HG02938 (cell line): ENCODE results near the gene CDC5L.

ENCODE experiments used
- ATAC-seq: cut with Tn5 transposase; IDR thresholded peaks from one replicate; pipeline ENCODE4 v1.9.1; 2021; ENCODE audit warnings: mild to moderate bottlenecking, moderate library complexity; ENCODE audit not compliant: unreplicated experiment

The CDC5L gene

GRCh38 chr6:44472250-44472945, 84.9 kb downstream of the CDC5L start:
- no peak for ATAC-seq

- ATAC-seq: no peak
Measured at GRCh38 chr6:44473393-44474189, 86.1 kb downstream of the CDC5L start.

- ATAC-seq: no peak
Measured at GRCh38 chr6:44474190-44474631, 86.7 kb downstream of the CDC5L start.

- no peak for ATAC-seq
Measured at GRCh38 chr6:44474643-44475042, 87.1 kb downstream of the CDC5L start.

- no peak for ATAC-seq
Measured at GRCh38 chr6:44475417-44475778, 87.9 kb downstream of the CDC5L start.

GRCh38 chr6:44475779-44476434, 88.4 kb downstream of the CDC5L start:
- ATAC-seq: no peak

- no peak for ATAC-seq
Measured at GRCh38 chr6:44476849-44477248, 89.3 kb downstream of the CDC5L start.

- no peak for ATAC-seq
Measured at GRCh38 chr6:44477293-44477894, 89.9 kb downstream of the CDC5L start.

- no peak for ATAC-seq
Measured at GRCh38 chr6:44478158-44478557, 90.7 kb downstream of the CDC5L start.

GRCh38 chr6:44478591-44479254, 91.2 kb downstream of the CDC5L start:
- no peak for ATAC-seq

GRCh38 chr6:44480097-44480541, 92.6 kb downstream of the CDC5L start:
- no peak for ATAC-seq

GRCh38 chr6:44481056-44481455, 93.5 kb downstream of the CDC5L start:
- no peak for ATAC-seq

- no peak for ATAC-seq
Measured at GRCh38 chr6:44481760-44482159, 94.3 kb downstream of the CDC5L start.

- no peak for ATAC-seq
Measured at GRCh38 chr6:44485601-44486401, 98.3 kb downstream of the CDC5L start.

- no peak for ATAC-seq
Measured at GRCh38 chr6:44487002-44487401, 99.5 kb downstream of the CDC5L start.

GRCh38 chr6:44487586-44487985, 100.1 kb downstream of the CDC5L start:
- no peak for ATAC-seq

- no peak for ATAC-seq
Measured at GRCh38 chr6:44489910-44490604, 102.6 kb downstream of the CDC5L start.

GRCh38 chr6:44493132-44493531, 105.6 kb downstream of the CDC5L start:
- ATAC-seq: no peak

- no peak for ATAC-seq
Measured at GRCh38 chr6:44493593-44493992, 106.1 kb downstream of the CDC5L start.
